Esophagus squamous epithelium (tissue), 4 donors: ENCODE data around the gene CORO1C.

Experiments used
- CTCF ChIP-seq, 6 experiments: fragments of 450-650 bp in 4 of 6; fragments of 200-600 bp in 2 of 6; sonication (generic) in 2 of 6; IDR thresholded peaks; one replicate each; pipeline ENCODE4 v1.5.1; 2016 to 2019; ENCODE audit warnings: antibody characterized with exemption in 6 of 6, mild to moderate bottlenecking in 4 of 6, moderate library complexity in 4 of 6
- POLR2A ChIP-seq, 4 donors: fragments of 450-650 bp; IDR thresholded peaks; one replicate each; pipeline ENCODE4 v1.6.1; 2017; ENCODE audit warnings: antibody characterized with exemption in 4 of 4, mild to moderate bottlenecking in 4 of 4, moderate library complexity in 3 of 4

- TF ChIP-seq CTCF (IDR thresholded peaks at IDR 0.05) = no peak
- no peak for TF ChIP-seq POLR2A (IDR thresholded peaks at IDR 0.05)
Measured at GRCh38 chr12:108621161-108621560, 110.2 kb downstream of the CORO1C start.
